Renal pelvis (tissue), 4 donors: Measurements from ENCODE around the gene FOXI1. TPM values are rescaled to one million over a fixed set of nuclear protein-coding genes. Genes with fewer than 3 reads are reported as not detected.
"Not testable (repeated sequence)": the region's sequence is repeated elsewhere in the genome, so short reads cannot be mapped to it uniquely, and the experiment has no call there.

Source experiments
- DNase-seq: peaks from one replicate; pipeline ENCODE4 v3.0.0-alpha.2; 2013
- polyA plus RNA-seq, 3 donors: library from polyadenylated mRNA; unstranded; fragments of 120-200 nt; gene quantifications; one replicate each; pipeline ENCODE4 v1.2.1, GENCODE V29; 2013; ENCODE audit not compliant: insufficient read length in 3 of 3

FOXI1 gene
- polyA plus RNA-seq, 3 donors = 5.2 to 8.2 (median 5.8) TPM

- no peak for DNase-seq
Measured at GRCh38 chr5:170120576-170120975, 14.9 kb downstream of the FOXI1 start.

GRCh38 chr5:170121321-170121720, 15.6 kb downstream of the FOXI1 start:
- DNase-seq = no peak

DNA sequence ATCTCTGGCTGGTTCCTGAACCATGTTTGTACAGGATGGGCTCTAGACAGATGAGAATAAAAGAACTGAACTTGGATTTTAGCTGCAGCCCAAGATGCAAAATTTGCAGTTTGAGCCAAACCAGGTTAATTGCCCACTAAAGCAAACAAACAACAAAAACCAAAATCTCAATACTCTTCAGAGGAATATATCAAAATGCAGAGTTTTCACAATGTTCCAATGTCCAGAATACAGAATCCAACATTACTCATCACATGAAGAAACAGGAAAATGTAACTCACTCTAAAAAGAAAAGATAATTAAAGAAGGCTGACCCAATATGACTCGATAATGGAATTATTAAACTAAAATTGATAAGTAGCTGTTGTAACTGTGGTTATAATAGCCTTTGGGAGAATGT, 20.4 kb downstream of the FOXI1 start:
- no peak for DNase-seq

DNA sequence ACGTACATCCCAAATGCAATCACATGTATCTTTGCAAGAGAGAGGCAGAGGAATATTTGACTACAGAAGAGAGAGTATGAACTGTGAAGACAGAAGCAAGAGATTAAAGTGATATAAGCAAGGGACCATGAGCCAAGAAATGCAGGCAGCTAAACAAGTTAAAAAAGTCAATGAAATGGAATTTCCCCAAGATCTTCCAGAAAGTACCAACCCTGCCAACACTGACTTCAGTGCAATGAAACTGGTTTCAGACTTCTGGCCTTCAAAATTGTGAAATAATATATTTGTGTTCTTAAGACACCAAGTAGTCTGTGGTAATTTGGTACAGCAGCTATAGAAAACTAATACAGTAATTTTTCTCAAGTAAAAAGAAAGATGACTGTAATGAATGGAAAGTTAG, 20.9 kb downstream of the FOXI1 start:
- DNase-seq = no peak

GRCh38 chr5:170131235-170131634, 25.5 kb downstream of the FOXI1 start:
- no peak for DNase-seq

DNA sequence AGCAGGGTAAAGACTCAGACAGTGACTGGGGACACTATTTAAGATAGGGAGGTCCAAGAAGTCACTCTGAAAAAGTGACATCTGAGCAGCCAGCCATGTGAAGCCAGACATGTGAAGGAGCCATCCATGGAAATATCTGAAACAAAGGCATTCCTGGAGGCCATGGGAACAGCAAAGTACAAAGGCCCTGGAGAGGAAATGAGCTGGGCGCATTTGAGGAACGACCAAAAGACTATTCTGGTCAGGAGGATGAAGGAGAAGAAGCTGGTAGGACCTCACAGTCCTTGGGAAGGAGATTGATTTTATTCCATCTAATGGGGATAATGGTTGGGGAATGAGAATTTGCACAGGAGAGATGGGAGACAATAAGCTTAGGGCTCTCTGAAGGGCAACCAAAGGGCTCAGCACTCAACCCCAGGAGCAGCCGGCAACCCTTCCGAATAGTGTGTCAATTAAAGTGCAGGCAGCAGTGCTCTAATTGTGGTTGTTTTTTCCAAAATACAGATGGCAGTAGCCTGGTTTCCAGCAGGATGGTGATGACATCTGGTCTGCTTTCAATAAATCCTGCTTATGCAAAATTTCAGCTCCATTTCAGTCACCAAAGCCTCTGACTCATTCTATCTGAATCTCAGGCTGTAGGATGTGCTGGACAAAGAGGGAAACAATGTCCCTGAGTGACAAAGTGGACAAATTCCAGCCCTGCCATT, 26.7 kb downstream of the FOXI1 start:
- DNase-seq = no peak

- DNase-seq = no peak
Measured at GRCh38 chr5:170132976-170133448, 27.3 kb downstream of the FOXI1 start.

DNA sequence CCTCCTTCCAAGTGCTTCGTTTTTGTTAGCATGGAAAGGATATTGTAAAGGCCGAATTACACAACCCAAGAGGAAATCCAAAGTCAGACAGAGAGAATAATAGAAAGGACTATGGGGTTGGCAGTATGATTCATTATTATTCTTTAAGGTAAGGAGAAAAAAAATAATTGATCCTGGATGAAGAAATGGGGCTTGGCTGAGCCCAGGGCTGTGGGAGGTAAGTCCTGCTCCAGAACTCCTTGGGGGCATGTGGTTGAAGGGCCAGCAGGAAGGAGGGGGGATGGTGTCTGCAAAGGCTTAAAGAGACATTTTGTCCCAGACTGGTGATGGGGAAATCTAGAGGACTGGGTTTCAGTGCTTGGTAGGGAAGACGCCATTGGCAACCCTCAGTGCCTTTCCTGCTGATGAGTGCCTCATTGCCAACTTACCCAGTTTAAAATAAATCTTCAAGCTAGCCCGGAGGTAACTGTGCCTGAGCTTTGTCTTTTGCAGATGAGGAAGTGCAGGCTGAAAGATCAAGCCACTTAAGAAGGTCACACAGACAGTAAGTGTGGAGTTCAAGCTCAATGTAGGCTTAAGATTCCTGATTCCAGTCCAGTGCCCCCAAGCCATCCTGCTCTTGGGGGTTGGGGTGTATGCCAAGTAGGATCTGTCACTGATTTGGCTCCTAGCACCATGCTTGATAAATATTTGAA, 30.2 kb downstream of the FOXI1 start:
- DNase-seq = no peak

DNA sequence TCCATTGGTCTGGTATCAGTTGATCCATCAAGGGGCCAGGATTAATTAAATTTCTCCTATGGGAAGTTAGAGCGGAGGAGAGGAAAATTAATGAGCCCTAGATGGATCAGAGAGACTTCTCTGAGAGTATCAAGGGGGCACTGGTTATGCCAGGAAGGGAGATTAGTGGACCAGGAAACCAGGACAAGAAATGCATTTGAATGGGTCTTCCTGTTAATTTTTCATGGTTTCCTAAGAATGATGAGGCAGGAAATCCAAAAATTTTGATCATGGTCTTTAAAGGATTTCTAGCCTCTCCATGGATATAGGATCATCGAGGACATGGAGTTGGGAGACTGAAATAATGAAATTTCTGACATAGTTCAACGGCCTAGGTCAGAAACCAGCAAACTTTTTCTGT, 30.8 kb downstream of the FOXI1 start:
- no peak for DNase-seq

DNA sequence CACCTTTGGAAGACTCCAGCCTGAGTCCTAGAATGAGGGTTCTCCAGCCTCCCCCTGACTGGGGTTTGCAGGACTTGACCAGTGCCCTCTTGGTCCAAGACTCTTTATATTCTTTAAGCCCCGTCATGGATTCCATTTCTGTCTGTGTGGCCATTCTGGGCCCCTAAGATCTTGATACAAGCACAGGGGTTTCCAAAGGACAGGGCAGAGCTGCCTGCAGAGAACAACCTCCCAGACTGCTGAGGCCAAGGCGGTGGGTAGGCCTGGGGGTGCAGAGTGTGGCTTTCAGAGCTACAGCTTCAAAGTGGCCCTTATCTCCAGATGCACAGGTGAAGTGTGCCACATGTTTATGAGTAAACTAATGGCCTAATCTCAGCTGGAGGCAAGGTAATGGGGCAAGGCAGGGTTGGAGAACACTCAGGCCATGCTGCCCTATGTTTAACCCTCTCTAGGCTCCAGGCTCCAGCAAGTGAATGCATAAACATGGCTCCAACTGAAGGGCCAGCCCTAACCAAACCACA, 32.1 kb downstream of the FOXI1 start:
- no peak for DNase-seq

DNA sequence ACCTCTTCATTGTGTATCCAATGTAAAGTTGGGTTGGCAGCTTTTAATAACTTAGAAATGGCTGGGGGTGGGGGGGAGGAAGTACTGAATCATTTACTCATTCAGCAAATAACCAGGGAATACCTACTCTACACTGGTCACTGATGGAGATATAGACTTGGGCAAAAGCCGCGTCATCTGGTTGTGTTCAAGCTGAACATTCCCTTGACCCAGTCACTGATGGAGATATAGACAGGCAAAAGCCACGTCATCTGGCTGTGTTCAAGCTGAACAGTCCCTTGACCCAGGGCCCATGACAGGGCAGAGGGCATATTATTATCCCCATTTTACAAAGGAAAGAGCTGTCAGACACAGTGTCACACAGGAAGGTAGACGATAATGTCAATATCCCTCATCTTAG, 32.6 kb downstream of the FOXI1 start:
- no peak for DNase-seq

- no peak for DNase-seq
Measured at GRCh38 chr5:170139786-170140335, 34.2 kb downstream of the FOXI1 start.

DNA sequence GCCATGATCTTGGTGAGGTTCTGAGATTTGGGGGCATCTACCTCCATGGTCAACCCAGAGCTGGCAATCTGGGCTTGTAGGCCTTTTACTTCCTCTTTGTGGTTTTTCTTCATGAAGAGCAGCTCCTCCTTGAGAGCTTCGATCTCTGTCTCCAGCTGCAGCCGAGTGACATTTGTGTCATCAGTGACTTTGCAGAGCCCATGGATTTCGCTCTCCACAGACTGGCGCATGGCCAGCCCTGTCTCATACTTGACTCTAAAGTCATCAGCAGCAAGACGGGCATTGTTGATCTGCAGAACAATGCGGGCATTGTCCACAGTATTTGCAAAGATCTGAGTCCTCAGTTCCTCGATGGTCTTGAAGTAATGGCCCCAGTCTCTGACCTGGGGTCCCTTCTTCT, 35.5 kb downstream of the FOXI1 start:
- DNase-seq = not testable (repeated sequence)

DNA sequence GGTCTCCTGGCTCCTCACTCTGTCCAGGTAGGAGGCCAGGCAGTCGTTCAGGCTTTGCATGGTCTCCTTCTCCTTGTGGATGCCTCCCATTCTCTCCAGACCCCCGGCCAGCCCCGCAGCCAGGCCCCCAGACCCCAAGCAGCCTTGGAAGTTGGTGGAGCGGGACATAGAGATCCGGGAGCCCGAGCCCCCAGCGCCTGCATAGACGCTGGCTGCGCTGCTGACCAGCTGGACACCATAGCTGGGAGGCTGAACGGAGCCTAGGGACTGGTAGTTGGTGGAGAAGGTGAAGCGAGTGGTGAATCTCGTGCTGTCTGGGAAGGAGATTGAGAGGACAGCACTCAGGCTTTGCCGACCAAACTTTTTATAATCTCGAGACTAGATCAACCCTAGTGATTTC, 35.9 kb downstream of the FOXI1 start:
- DNase-seq = no peak

DNA sequence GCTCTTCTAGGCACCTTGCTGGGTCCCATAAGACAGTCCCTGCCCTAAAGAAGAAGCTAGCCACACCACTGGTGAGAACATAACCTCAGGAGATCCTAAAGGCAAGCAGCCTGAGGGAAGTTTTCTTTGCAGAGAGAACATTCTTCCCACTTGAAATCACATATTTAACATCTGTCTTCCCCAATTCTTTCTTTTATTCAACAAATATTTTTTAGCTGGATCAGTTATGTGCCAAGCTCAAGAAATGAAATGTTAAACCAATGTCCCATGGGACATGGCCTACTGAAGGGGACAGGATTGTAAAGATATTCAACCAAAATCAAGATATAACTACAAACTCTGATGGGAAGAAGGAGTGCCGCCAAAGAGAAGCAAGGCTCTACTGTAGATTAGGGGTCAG, 36.5 kb downstream of the FOXI1 start:
- DNase-seq = no peak

GRCh38 chr5:170143091-170143490, 37.4 kb downstream of the FOXI1 start:
- no peak for DNase-seq

GRCh38 chr5:170143710-170144109, 38.0 kb downstream of the FOXI1 start:
- no peak for DNase-seq

DNA sequence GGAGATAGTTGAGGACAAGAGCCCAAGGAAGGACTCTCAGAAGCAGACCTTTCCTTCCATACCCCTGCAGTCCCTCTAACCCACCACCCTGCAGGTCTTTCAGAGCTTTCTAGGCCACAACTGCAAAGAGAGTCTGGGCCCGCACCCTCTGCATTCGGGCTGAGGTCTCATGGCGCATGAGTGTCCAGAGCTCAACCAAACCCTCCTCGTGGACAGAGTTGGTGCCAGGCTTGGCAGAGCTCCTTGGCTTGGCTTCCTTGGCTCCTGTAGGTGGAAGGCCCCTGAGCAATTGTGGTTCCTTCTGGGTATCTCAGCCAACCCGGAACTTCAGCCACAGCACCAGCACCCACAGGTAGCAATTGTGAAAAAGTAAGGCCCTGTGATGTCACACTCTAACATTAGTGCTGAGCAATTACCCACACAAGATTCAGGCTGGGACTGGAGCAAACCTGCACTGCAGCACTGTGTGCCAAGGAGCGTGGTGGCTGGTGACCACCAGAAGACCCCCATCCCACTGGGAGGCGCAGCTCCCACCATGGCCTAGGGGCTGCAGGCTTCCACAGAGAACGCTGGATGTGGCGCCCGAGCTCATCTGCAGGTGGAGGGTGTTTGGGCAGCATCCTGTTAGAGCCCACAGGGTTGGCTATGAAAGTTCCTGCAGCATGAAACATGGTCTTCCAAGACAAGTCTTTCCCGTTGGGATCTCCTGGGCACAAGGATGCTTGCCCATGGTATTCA, 38.8 kb downstream of the FOXI1 start:
- DNase-seq = no peak

DNA sequence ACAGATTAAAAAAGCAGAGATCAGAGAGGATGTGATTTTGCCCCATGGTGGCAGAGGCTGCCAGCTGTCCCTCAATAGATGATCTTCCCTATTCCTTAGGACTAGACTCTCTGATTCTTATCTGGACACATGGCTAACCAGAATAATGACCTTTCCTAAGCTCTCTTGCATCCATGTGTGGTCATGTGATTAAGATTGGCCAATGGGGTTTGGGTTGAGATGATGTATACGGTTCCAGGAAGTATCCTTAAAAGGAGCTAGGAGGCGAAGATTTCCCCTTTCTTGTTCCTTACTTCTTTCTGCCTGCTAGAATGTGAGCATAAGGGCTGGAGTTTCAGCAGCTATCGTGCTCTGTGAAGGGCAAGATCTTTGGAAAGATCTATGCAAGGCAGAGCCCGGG, 39.8 kb downstream of the FOXI1 start:
- DNase-seq = no peak

- no peak for DNase-seq
Measured at GRCh38 chr5:170147051-170147752, 41.5 kb downstream of the FOXI1 start.

GRCh38 chr5:170147753-170148264, 42.1 kb downstream of the FOXI1 start:
- DNase-seq = no peak
